ENCODE data around the gene SYNC.

DNA sequence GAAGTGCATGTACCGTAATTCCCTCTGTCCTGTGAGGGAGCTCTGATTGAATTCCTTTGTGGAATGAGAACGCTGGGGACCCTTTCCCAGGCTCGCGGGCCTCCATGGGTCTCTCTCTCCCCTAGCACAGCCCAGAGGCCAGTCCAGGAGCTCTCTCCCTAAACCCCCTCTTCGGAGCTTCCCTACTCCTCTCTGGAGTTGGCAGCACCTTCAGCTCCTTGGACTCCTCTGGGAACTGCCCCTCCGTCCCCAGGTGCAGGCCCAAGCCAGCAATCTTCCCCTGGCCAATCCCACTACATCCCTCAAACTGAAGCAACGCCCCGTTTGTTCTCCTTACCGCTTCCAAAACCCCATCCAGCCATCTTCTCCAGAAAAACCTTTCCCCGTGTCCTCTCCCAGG lies 10.5 kb upstream of the SYNC start:
- no peak for TF ChIP-seq NFRKB (IDR thresholded peaks at IDR 0.05; ENCODE audit: low read depth)
- TF ChIP-seq, protein P1, sequence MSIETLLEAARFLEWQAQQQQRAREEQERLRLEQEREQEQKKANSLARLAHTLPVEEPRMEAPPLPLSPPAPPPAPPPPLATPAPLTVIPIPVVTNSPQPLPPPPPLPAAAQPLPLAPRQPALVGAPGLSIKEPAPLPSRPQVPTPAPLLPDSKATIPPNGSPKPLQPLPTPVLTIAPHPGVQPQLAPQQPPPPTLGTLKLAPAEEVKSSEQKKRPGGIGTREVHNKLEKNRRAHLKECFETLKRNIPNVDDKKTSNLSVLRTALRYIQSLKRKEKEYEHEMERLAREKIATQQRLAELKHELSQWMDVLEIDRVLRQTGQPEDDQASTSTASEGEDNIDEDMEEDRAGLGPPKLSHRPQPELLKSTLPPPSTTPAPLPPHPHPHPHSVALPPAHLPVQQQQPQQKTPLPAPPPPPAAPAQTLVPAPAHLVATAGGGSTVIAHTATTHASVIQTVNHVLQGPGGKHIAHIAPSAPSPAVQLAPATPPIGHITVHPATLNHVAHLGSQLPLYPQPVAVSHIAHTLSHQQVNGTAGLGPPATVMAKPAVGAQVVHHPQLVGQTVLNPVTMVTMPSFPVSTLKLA (conservative IDR thresholded peaks at IDR 0.05) = no peak
- TF ChIP-seq ZNF140 (CRISPR knock-in tag; IDR thresholded peaks at IDR 0.05) = no peak
- no peak for TF ChIP-seq TCF7 (IDR thresholded peaks at IDR 0.05; ENCODE audit: borderline replicate concordance)
- TF ChIP-seq YBX1 (IDR thresholded peaks at IDR 0.05) = no peak
- no peak for TF ChIP-seq ZNF23 (CRISPR knock-in tag; IDR thresholded peaks at IDR 0.05)
- no peak for TF ChIP-seq TGIF2 (CRISPR knock-in tag; IDR thresholded peaks at IDR 0.05)
- TF ChIP-seq ZNF274 (IDR thresholded peaks at IDR 0.05; ENCODE audit: borderline replicate concordance, low read depth, low read length) = no peak
- no peak for TF ChIP-seq GTF2E2 (tag; IDR thresholded peaks at IDR 0.05)
- no peak for TF ChIP-seq EP300 (IDR thresholded peaks at IDR 0.05; ENCODE audit: low read length)

Data from K562 (cell line).